ENCODE data around the gene PKP2. TPM values are rescaled to one million over a fixed set of nuclear protein-coding genes. Genes with fewer than 3 reads are reported as not detected.

The PKP2 gene
- total RNA-seq, 1 donor from 2014 or later: 16.2 TPM

DNA sequence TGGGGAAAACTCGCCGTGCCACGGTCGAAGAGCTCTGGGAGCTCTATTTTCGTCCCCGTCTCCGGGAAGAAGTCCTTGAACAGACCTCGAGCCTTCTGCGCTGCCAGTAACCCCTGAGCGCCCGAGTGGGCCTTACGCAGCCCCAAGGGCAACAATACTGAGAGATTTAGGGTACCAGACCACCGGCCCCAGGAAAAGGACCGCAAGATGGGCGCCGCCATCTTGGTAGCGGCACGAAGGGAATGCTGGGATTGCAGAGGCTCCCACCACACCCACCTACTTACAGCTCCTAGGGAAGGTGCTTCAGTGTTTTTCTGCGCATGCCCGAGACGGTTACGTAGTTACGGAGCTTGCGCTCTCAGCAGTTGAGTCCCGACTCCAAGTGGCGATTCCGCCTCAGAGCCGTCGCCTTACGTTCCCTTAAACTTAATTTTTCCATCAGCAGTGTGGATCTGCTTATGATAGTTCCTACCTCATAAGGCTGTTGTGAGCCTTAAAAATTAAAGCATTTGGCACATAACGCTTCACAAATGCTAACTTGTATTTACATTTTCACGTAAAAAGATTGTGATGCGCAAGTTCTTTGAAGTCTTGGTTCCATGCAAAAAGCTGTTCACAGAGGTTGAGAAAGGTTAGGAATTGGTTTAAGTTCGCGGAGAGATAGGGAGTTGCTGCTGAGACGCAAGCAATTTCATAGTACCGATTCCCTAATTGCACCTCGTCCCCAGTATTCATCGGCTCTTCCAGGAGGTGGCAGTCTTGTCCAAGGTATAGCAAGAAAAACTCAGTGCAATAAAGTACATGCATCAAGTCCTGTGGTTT is 140.7 kb downstream of the PKP2 start, which contains the start of gene YARS2:
YARS2 (minus strand) TSS at position 244 of the 822 bp plus-strand sequence; CDS start at position 221, 23 bp downstream.
- Histone ChIP-seq H3K9me3 (no peaks in the 10 kb centered on the region), H3K27ac (peak within 1 kb of the TSS; percentile 92), H3K36me3 (peaks cover 0 to 4% of the 10 kb centered on the region in 2 donors), H3K27me3 (no peaks in the 10 kb centered on the region), H3K4me1 (peaks cover 22% of the 10 kb centered on the region), H3K4me3 (peak within 1 kb of the TSS; percentile 79 to 89)
- peak in 1 of 2 donors; percentile 96 for DNase-seq (ENCODE audit: extremely low spot score in 2 of 2)
- intact Hi-C loops (cut with DNase I): loop anchor here (5.0 kb wide), 1 partner anchor 1266 kb away; the partner anchor contains the start of gene ALG10
- TF ChIP-seq CTCF (IDR thresholded peaks at IDR 0.05): peak; percentile 62 to 78 (median 65)
- TF ChIP-seq POLR2A (IDR thresholded peaks at IDR 0.05): no peak
- peak; percentile 88 to 94 for TF ChIP-seq POLR2AphosphoS5 (IDR thresholded peaks at IDR 0.05; ENCODE audit: insufficient read depth in 1 of 2, low read depth in 1 of 2)

- peak overlapping the region; percentile 92 for H3K27ac ChIP-seq
- peaks cover 22% of the 10 kb centered on the region for H3K4me1 ChIP-seq
- intact Hi-C loops (cut with DNase I): loop anchor here (5.0 kb wide), 1 partner anchor 1267 kb away; the partner anchor contains the start of gene ALG10
- H3K4me3 ChIP-seq: peak overlapping the region; percentile 79 to 89
- no peaks in the 10 kb centered on the region for H3K27me3 ChIP-seq
- TF ChIP-seq POLR2A (IDR thresholded peaks at IDR 0.05): no peak
- TF ChIP-seq CTCF (IDR thresholded peaks at IDR 0.05): peak; percentile 8 to 52 (median 49)
- TF ChIP-seq POLR2AphosphoS5 (IDR thresholded peaks at IDR 0.05; ENCODE audit: insufficient read depth in 1 of 2, low read depth in 1 of 2): no peak
- peaks cover 0 to 10% of the 10 kb centered on the region in 2 donors for H3K36me3 ChIP-seq
- DNase-seq (ENCODE audit: extremely low spot score in 2 of 2): no peak
- H3K9me3 ChIP-seq: no peaks in the 10 kb centered on the region
Measured at GRCh38 chr12:32755051-32755653, 141.4 kb downstream of the PKP2 start.

DNA sequence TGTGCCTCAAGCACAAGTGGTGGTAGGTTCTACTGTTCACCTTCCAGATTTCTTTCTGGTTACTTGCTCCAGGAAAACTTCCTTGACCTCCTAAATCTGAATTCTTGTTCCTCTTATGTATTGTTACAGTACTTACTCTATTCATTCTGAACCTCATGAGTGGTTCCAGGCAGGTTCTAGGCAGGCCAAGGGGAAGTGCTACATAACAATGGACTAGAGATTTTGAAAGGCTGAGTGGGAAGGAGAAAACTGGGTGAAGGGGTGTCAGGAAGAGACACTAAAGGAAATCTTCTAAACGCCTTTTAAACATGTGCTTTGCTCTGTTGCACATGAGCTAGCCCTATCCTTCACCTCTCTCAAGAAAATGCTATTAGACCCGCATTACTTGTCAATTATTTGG is 142.5 kb downstream of the PKP2 start:
- peaks cover 22% of the 10 kb centered on the region for H3K4me1 ChIP-seq
- no peak for DNase-seq (ENCODE audit: extremely low spot score in 2 of 2)
- TF ChIP-seq POLR2AphosphoS5 (IDR thresholded peaks at IDR 0.05; ENCODE audit: insufficient read depth in 1 of 2, low read depth in 1 of 2) (no peak), POLR2A (IDR thresholded peaks at IDR 0.05) (no peak), CTCF (IDR thresholded peaks at IDR 0.05) (no peak)
- no peak overlapping the region for H3K27ac ChIP-seq
- H3K27me3 ChIP-seq: no peaks in the 10 kb centered on the region
- H3K4me3 ChIP-seq: peak overlapping the region in 1 of 2 donors; percentile 79
- peaks cover 0 to 20% of the 10 kb centered on the region in 2 donors for H3K36me3 ChIP-seq
- intact Hi-C loops (cut with DNase I): no loop called here
- no peaks in the 10 kb centered on the region for H3K9me3 ChIP-seq

DNA sequence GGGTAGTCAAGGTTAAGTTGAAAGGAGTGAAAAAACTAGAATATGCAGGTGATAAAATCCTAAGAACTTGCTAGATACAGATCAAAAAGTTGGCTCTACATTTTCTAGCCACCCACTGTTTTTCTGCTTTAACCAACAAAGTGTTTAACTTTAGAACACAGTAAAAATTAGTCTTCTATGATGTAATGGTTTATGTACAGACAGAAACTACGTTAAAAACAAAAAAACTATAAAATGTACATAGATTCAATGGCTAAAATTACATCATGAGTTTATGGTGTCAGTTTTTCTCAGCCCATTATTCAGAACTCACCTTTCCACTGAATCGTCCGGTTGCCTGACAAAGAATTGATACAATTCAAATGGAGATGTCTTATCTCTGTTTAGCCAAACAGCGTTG is 143.0 kb downstream of the PKP2 start:
- H3K27me3 ChIP-seq: no peaks in the 10 kb centered on the region
- peaks cover 22% of the 10 kb centered on the region for H3K4me1 ChIP-seq
- TF ChIP-seq CTCF (IDR thresholded peaks at IDR 0.05): no peak
- TF ChIP-seq POLR2AphosphoS5 (IDR thresholded peaks at IDR 0.05; ENCODE audit: insufficient read depth in 1 of 2, low read depth in 1 of 2): no peak
- no peak for TF ChIP-seq POLR2A (IDR thresholded peaks at IDR 0.05)
- intact Hi-C loops (cut with DNase I): no loop called here
- DNase-seq (ENCODE audit: extremely low spot score in 2 of 2): no peak
- H3K9me3 ChIP-seq: no peaks in the 10 kb centered on the region
- H3K36me3 ChIP-seq: peaks cover 0 to 24% of the 10 kb centered on the region in 2 donors
- H3K27ac ChIP-seq: no peak overlapping the region
- H3K4me3 ChIP-seq: no peak overlapping the region

Data from vagina (tissue), 2 donors.